HG03064 (cell line): ENCODE data around the gene NFATC1.

Experiments used
- ATAC-seq: cut with Tn5 transposase; IDR thresholded peaks from one replicate; pipeline ENCODE4 v1.9.1; 2021; ENCODE audit warnings: low read depth; ENCODE audit not compliant: unreplicated experiment

NFATC1 gene

GRCh38 chr18:79544386-79544963 lies 148.7 kb downstream of the NFATC1 start:
- no peak for ATAC-seq

- ATAC-seq: no peak
Measured at GRCh38 chr18:79545255-79545654, 149.5 kb downstream of the NFATC1 start.

GRCh38 chr18:79545736-79546171 lies 150.0 kb downstream of the NFATC1 start:
- no peak for ATAC-seq

DNA sequence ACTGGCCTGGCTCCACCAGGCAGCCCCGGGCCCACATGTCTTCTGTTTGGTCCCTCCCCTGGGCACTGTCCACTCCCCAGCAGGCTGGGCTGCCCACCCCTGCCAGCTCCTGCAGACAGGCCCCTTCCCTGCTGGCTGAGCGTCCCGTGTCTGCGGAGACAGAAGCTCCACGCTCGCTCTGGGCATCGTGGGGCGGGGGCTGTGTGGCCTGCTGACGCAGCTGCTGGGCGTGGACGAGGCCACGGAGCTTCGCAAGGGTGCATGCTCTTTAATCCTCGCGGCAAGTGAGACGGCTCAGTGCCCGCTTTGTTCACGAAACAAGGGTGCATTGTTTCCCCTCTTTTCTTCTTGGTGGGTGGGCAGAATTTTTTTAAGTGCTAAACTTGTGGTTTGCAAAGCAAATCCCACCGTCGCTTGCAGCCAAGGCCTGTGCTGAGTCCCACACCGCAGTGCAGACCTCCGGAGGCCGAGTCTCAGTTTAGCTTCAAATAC lies 151.1 kb downstream of the NFATC1 start:
- ATAC-seq: no peak

DNA sequence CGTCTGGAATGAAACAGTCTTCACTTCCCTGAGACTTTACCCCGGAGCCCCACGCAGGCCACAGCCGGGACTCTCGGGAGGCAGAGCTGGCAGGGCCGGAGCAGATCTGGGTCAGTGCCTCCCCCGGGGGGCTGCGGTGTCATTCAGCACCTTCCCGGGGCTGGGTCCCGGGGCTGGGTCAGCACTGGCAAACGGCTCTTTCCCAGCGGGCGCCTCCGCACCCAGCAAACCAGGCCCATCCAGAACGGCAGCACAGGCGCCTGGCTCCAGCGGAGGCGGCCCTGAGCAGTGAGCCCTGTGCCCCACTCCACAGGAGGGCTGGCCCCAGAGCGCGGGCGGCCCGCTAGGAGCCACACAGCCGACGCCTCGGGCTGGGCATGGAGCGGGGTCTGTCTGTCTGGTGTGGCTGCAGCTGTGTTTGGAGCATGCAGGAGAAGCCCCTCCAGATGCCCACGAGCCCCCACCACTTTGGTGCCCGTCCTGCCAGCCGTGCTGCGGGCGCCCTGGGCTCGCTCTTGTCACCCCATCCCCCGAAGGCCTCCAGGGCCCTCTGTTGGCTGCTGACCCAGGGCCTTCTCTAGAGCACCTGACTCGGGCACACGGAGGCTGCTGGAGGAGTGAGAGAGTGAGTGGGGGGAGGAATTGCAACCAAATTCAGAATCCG lies 151.8 kb downstream of the NFATC1 start:
- no peak for ATAC-seq

- ATAC-seq: no peak
Measured at GRCh38 chr18:79548077-79548450, 152.3 kb downstream of the NFATC1 start.

- ATAC-seq: no peak
Measured at GRCh38 chr18:79548621-79548985, 152.9 kb downstream of the NFATC1 start.

DNA sequence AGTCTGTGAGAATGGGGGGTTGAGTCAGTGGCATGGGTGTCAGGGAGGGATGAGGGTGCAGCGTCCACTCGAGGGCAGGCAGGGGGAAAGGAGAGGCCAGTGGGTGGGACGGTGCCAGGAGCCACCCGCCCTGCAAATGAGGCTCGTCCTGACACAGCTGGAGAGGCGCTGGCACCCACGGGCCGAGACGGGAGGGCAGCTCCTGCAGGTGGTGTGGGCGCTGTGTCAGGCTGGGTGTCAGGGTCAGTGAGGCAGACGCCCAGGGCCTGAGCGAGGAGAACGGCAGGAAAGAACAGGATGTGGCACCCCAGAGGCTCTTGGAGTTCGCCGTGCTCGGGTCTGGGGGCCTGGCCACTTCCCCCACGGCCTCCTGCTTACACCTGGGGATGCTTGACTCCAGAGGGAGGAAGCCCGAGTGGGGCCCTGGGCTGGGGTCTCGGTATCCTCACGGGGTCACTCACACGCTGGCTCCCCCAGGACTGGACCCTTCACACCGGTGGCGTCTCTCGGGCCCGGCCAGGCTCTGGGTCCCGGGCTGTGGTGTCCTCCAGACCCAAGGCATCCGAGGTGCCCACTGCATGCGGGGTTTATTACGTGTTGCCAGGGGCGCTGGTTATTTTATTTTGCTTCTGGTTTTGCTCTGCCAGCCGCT lies 153.4 kb downstream of the NFATC1 start:
- ATAC-seq: no peak

GRCh38 chr18:79549638-79550000 lies 153.9 kb downstream of the NFATC1 start:
- no peak for ATAC-seq

DNA sequence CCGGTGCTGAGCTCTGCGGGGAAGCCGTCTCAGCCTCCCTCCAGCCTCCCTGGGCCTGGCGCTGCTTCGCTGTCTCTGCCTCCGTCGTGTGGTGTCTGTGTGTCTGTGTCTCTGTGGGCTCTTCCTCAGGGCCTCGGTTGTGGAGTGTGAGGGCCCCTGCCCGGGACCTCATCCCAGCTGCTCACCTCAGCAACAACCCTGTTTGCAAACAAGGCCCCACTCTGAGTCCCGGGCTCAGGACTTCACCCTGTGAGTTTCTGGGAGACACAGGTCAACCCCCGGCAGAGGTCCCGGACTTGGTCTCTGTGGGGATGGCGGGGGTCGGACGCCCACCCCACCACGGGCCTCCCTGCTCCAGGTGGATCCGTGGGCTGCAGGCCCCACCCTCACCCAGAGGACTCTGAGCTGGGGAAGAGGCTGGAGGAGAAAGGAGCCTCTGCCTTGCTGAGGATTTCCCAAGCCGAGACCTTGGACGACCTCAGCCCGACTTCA lies 156.5 kb downstream of the NFATC1 start:
- no peak for ATAC-seq

DNA sequence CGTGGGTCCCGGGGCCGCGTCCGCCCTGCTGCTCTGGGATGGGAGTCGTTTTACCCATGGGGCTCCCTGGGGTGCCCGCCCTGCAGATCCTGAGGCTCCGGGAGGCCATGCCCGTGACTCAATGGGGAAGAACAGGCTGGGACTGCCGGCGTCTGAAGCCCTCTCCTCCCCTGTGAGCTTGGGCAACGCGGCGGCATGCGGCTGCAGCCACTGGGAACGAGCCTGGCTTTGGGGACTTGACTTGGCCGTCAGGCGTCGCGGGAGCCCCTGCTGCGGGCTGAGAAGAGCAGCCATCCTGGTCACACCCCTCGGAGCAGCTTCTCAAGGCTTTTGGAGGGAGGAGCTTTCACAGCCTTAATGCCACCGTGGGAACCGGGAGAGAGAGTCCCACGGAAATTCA lies 157.0 kb downstream of the NFATC1 start:
- no peak for ATAC-seq

GRCh38 chr18:79553154-79553553 lies 157.4 kb downstream of the NFATC1 start:
- no peak for ATAC-seq

- ATAC-seq: no peak
Measured at GRCh38 chr18:79553696-79554095, 158.0 kb downstream of the NFATC1 start.

GRCh38 chr18:79554321-79554720 lies 158.6 kb downstream of the NFATC1 start:
- no peak for ATAC-seq

- no peak for ATAC-seq
Measured at GRCh38 chr18:79554945-79555645, 159.4 kb downstream of the NFATC1 start.

DNA sequence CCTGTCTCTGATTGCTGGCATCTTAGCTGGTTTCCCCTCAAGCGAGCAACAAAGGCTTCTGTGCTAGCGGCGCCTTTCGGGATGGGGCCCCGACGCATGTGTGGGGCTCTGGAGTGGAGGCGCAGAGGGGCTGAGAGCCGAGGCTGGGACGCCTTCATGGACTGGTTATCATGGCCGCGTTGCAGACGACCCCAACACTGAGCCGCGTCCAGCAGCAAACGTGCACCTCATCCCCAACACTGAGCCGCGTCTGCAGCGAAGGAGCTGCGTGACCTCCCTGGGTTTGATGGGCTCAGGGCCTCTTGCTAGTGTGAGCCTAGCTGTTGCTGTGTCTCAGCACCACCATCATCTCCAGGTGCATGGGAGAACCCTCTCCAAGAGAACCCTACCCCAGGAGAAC lies 160.2 kb downstream of the NFATC1 start:
- no peak for ATAC-seq

DNA sequence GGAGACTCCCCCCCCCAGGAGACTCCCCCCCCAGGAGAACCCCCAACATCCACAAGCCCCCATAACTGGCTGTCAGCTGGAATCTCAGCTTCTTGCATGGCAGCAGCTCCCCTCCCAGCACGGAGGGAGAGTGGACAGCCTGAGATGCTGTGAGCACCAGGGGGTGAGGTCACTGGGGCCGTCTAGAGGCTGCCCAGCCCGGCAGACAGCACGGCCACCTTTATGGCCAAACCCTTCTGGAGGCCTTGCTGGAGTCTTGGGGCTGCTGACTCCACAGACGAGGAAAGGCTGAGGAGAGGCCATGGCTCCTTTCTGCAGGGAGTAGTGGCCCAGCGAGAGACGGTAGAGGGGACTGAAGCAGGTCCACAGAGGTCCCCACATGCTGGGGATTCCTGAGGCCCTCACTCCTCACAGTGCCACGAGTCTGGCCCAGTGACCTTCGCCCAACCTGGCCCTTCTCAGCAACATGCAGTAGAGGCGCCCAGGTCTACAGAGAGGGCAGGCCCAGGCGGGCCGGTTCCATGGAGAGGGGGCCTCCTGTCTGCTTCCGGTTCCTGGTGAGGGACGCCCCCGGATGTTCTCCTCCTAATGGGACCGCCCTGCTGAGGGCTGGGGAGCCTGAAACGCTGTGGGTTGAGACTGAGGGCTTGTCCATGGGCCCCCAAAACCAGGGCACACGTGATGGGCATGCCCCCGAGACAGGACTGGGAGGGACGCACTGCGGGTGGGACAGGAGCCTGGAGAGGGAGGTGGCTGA lies 161.3 kb downstream of the NFATC1 start:
- ATAC-seq: no peak

DNA sequence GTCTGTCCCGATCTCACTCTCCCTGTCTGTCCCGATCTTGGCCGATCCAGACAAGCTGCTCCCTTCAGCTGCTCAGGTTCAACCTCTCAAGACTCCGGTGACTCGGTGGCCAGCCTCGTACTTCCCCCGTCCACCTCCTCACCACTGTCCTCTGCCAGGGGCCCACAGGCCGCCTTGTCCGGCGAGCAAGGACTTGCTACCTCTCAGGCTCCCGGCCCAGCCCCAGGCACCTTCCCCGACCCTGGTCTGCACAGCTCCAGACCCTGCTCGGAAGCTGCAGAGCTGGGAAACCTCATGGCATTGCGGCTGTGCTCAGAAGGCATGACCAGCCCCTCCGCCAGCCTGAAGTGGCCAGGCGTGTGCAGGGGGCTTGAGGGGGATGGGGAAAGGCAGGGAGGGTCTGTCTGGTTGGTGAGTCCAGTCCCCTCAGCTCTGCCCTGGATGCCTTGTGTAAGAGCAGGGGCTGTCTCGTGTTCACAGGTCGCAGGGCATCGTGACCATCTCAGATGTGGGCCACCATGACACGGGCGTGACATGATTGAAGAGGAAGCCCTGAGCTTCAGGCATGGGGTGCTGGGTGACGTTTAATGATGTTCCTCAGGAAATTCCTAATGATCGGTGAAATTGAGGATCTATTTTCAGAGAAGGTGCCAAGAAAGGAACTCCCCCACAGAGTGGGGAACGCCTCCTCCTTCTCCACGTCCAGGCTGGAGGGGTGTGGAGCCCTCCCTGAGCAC lies 162.6 kb downstream of the NFATC1 start:
- no peak for ATAC-seq

DNA sequence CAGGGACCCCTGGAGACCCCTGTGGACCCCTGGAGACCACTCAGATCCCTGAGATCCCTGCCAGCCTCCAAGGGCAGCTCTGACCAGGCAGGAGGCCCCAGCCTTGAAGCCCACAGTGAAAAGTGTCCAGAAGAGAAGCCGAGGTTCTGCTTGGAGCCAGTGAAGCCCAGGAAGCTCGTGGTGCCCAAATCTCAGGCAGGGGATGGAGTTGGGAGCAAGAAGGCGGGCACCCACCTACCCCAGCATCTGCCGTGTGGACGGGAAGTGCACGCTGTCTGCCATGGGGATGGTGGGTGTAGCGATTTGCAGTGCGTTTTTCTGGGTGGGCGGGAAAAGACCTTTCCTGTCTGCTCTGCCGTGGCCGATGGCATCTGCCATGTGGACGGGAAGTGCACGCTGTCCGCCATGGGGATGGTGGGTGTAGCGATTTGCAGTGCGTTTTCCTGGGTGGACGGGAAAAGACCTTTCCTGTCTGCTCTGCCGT lies 163.2 kb downstream of the NFATC1 start:
- ATAC-seq: no peak

GRCh38 chr18:79559436-79559835 lies 163.7 kb downstream of the NFATC1 start:
- ATAC-seq: no peak
